ENCODE measurements around the gene OPRL1. TPM values are rescaled to one million over a fixed set of nuclear protein-coding genes. Genes with fewer than 3 reads are reported as not detected.

OPRL1 gene
- total RNA-seq, 1 donor from 2014 or later: 1.4 TPM

DNA sequence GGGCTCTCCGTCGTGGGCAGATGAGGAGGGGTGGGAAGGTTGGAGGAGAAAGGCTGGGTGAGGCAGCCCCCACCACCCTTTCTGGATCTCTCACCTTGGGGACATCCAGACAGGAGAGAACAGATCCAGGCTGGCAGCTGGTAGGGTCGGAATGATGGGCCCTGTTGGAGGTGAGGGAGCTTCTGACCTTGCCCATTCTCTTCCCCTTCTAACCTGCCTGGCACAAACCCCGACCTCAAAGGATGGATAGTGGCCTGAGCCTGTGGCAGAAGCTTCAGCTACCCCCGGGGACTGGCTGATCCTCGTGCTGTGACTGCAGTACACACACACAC, 33.5 kb downstream of the OPRL1 start:
- H3K4me3 Mint-ChIP-seq: no peak overlapping the region
- DNase-seq: no peak
- CTCF ChIA-PET: no interaction called here

DNA sequence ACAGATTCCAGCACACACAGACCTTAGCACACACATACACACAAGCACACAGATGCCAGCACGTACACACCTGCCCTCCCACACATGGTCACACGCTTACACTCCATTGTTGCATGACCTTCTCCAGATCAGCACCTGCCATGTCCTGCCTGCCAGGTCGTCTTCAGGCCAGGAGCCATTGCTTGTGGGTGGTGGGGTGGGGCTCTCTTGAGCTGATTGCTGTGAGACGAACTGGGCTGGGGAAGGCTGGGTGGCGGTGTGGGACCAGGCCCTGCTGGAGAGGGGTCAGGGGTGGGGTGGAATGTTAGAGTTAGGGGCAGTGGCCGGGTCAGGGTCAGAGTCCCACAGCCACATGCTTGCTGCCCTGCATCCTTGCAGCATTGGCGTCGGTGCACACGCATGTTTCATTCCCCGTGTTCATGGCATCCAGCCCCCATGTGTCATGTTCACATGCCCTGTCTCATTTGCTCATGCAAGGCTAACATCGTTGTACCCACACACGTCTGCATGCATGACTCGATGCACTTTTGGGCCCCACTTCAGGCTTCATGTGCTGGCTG, 34.0 kb downstream of the OPRL1 start:
- ChIA-PET CTCF (no interaction called here), POLR2A (no interaction called here)
- Mint-ChIP-seq H3K4me3 (no peak overlapping the region), H3K27me3 (no peaks in the 10 kb centered on the region), H3K36me3 (ENCODE audit: low read depth) (no peaks in the 10 kb centered on the region), H3K27ac (no peak overlapping the region), H3K4me1 (peaks cover 13% of the 10 kb centered on the region), H3K9me3 (no peaks in the 10 kb centered on the region)
- ATAC-seq (ENCODE audit: low read depth) (no peak), DNase-seq (no peak)
- intact Hi-C loops (cut with micrococcal nuclease): no loop called here
- TF ChIP-seq, protein P1, sequence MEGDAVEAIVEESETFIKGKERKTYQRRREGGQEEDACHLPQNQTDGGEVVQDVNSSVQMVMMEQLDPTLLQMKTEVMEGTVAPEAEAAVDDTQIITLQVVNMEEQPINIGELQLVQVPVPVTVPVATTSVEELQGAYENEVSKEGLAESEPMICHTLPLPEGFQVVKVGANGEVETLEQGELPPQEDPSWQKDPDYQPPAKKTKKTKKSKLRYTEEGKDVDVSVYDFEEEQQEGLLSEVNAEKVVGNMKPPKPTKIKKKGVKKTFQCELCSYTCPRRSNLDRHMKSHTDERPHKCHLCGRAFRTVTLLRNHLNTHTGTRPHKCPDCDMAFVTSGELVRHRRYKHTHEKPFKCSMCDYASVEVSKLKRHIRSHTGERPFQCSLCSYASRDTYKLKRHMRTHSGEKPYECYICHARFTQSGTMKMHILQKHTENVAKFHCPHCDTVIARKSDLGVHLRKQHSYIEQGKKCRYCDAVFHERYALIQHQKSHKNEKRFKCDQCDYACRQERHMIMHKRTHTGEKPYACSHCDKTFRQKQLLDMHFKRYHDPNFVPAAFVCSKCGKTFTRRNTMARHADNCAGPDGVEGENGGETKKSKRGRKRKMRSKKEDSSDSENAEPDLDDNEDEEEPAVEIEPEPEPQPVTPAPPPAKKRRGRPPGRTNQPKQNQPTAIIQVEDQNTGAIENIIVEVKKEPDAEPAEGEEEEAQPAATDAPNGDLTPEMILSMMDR (IDR thresholded peaks at IDR 0.05): no peak

More for the DNA sequence above, 33.5 kb downstream of the OPRL1 start:
- intact Hi-C loops (cut with micrococcal nuclease): no loop called here
- no peaks in the 10 kb centered on the region for H3K36me3 Mint-ChIP-seq (ENCODE audit: low read depth)
- TF ChIP-seq, protein P1 (IDR thresholded peaks at IDR 0.05): no peak
- H3K27me3 Mint-ChIP-seq: no peaks in the 10 kb centered on the region
- ATAC-seq (ENCODE audit: low read depth): no peak
- H3K27ac Mint-ChIP-seq: no peak overlapping the region
- H3K4me1 Mint-ChIP-seq: peaks cover 18% of the 10 kb centered on the region
- no peaks in the 10 kb centered on the region for H3K9me3 Mint-ChIP-seq
- POLR2A ChIA-PET: no interaction called here

DNA sequence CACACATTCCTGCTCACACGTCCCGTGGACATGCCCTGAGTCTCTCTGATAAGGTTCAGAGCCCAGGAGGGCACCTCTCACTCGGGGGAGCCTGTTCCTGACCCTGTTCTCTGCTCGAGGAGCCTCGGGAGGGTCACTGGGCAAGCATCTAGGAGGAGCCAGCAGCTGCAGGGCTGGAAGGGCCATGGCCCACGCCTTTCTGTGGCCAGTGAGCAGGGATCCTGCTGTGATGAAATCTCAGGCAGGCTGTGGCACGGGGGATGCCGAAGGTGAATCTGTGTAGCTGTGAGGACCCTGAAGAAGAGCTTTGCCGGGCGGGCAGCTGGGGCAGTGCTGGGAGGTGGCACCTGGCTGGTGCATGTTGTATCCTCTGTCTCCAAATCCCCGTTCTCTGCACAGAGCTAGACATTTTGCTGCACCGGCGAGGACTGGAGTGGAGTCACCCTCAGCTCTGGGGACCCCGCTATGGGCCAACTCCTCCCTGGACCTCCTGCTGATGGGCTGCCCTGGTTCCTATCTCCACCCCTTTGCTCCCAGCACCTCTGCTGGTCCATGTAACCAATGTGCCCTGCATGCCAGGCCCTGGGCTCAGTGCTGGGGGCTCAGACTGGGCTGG, 34.6 kb downstream of the OPRL1 start:
- intact Hi-C loops (cut with micrococcal nuclease): no loop called here
- peaks cover 11% of the 10 kb centered on the region for H3K4me1 Mint-ChIP-seq
- POLR2A ChIA-PET: no interaction called here
- TF ChIP-seq, protein P1 (IDR thresholded peaks at IDR 0.05): no peak
- CTCF ChIA-PET: no interaction called here
- no peaks in the 10 kb centered on the region for H3K9me3 Mint-ChIP-seq
- no peaks in the 10 kb centered on the region for H3K36me3 Mint-ChIP-seq (ENCODE audit: low read depth)
- no peak overlapping the region for H3K27ac Mint-ChIP-seq
- ATAC-seq (ENCODE audit: low read depth) (no peak), DNase-seq (no peak)
- H3K27me3 Mint-ChIP-seq: no peaks in the 10 kb centered on the region
- H3K4me3 Mint-ChIP-seq: no peak overlapping the region

DNA sequence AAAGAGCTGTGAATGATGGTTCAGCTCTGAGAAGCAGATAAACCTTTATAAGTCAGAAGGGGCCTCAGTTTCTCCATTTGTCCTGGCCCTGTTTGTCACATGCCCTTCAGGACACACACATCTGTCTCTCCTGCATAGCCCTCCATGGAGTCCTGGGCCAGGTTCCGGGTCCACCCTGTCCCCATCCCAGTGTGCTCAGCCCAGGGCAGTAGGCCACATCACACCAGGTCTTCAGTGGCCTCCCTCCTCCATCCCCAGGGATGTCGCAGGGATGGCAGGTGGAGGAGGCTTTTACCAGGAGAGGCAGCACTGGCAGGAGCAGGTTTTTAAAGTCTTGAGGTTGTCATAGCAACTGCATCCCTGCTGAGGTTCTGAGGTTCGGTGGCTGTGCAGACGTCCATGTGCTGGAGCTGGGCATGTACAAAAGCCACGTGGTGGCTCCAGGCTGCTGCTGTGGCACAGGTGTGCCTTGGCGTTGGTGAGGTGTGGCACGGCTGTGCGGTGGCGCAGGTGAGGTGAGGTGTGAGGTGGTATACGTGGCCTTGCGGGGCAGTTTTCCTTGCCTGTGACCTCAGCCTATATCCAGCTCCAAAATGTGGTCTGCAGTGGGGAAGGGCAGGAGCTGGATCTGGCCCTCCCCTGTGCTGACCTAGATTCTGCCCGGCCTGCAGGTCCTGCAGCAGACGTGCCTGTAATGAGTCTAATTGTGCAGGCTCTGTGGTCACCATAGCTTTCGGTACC, 35.5 kb downstream of the OPRL1 start:
- TF ChIP-seq, protein P1 (IDR thresholded peaks at IDR 0.05): no peak
- no peak for DNase-seq
- Mint-ChIP-seq H3K27ac (no peak overlapping the region), H3K4me1 (peaks cover 17% of the 10 kb centered on the region), H3K9me3 (no peaks in the 10 kb centered on the region), H3K36me3 (ENCODE audit: low read depth) (no peaks in the 10 kb centered on the region), H3K4me3 (no peak overlapping the region), H3K27me3 (no peaks in the 10 kb centered on the region)
- ChIA-PET CTCF (interaction anchor here (1.0 kb wide), 1 partner anchor 32 kb away, joined by 4 read pairs; the partner anchor contains the start of gene LKAAEAR1), POLR2A (no interaction called here)
- intact Hi-C loops (cut with micrococcal nuclease): no loop called here
- ATAC-seq (ENCODE audit: low read depth): no peak

DNA sequence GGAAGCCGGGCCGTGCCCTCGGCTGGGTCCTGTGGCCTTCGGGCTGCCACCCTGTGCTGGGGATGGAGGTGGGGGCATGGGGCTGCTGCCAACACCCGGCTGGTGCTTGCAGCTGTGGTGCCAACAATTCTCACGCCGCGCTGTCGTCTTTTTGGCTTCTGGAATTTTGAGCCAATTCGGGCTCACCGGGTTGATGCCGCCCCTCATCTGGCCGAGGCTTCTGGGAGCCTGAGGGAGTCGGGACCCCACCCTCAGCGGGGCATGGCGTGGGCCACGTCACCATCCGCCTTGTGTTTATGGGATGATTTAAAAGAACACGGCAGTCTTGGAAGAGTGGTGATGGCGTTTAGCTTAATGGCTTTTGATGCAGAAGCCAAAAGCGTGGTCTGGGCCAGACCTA, 36.1 kb downstream of the OPRL1 start:
- TF ChIP-seq, protein P1 (IDR thresholded peaks at IDR 0.05): no peak
- intact Hi-C loops (cut with micrococcal nuclease): no loop called here
- Mint-ChIP-seq H3K9me3 (no peaks in the 10 kb centered on the region), H3K27ac (no peak overlapping the region), H3K4me1 (peaks cover 20% of the 10 kb centered on the region), H3K36me3 (ENCODE audit: low read depth) (no peaks in the 10 kb centered on the region), H3K4me3 (no peak overlapping the region), H3K27me3 (no peaks in the 10 kb centered on the region)
- ATAC-seq (ENCODE audit: low read depth) (no peak), DNase-seq (no peak)
- ChIA-PET CTCF (interaction anchor here (1.0 kb wide), 1 partner anchor 32 kb away, joined by 4 read pairs; the partner anchor contains the start of gene LKAAEAR1), POLR2A (no interaction called here)

Data from activated B cell treated with CpG ODN at 0.5 μM for 24 hours (primary cell).